Stimulated activated CD8-positive, alpha-beta memory T cell treated with anti-CD3 and anti-CD28 coated beads, Interleukin-4, amount 100 ng/mL, for 4 hours (primary cell): ENCODE data around the gene CCDC81.
"Not testable (repeated sequence)": the region's sequence is repeated elsewhere in the genome, so short reads cannot be mapped to it uniquely, and the experiment has no call there.

Experiments
- DNase-seq, 2 donors: peaks; one replicate each; pipeline ENCODE4 v3.0.0-alpha.2; 2020; ENCODE audit warnings: low read depth in 2 of 2, low spot score in 1 of 2

CCDC81 gene

GRCh38 chr11:86386746-86387145, 12.1 kb downstream of the CCDC81 start:
- no peak for DNase-seq

- no peak for DNase-seq
Observed at GRCh38 chr11:86388198-86388597, 13.5 kb downstream of the CCDC81 start.

- DNase-seq: no peak
Observed at GRCh38 chr11:86390487-86390886, 15.8 kb downstream of the CCDC81 start.

- DNase-seq: no peak
Observed at GRCh38 chr11:86395061-86395551, 20.4 kb downstream of the CCDC81 start.

DNA sequence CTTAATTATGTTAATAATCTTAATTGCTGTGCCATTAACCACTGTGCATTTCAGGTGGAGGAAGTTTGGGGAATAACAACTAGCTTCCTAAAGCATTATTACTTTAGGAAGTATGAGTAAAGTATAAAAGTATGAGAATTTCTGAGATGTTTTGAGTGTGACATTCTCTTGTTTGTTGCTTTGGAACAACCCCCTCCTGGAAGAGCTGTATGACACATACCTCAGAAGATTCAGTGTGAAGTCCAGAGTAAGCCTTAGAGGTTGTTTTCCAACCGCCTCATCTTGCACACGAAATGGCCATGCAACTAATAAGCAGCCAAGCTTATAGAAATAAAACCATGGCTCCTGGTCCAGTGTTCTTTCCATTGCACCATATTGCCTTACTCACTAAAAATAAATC, 21.7 kb downstream of the CCDC81 start:
- DNase-seq: no peak

DNA sequence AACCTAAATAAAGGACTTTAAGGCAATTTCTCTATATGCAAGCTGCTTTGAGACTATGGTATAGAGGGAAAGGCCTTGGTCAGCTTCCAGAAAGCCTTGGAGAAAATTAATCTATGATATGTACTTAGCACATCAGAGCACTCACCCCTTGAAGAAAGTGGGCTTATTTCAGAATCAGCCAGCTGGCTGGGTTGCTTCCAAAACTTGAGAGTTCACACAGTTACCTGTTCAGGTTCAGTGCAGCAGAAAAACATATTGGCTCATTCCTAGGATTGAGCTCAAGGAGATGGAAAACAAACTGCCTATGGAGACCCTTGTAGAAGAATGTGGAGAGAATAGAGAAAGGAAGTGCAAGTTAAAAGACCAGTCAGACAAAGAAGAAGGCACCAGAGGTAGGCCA, 22.7 kb downstream of the CCDC81 start:
- DNase-seq: no peak

DNA sequence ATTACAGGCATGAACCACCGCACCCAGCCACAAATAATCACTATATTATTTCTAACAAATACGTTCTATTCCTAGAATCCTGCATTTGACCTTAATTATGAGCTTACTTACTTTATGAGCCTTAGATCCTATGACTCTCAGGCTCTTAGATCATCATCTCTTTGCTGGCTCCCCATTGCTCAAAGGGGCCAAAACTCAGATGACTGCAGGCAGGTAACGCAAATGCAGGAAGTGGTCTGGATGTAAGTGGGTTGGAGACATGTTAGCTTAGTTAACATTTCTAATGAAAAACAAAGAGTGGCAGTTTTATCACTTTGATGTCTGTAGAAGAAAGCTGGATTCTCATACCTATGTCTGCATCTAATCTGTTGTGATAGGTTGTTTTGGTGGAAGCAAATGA, 23.4 kb downstream of the CCDC81 start:
- no peak for DNase-seq

DNA sequence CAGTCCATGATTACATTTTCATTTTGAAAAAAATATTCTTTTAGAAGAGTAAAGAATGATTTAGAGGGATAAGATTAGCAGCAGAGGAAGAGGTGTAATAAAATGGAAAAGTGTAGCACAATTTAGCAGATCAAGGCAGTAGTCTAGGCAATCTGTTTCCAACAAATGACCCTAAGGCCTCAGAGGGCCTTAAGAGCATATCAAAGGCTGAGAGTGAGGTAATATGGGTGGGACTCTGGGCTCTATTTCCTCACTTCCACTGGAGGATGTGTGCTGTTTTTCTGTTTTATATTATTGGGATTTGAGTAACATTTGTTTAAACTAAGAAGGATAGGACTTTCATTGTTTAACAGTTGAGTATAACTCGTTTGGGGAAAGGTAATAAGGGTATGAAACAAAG, 28.8 kb downstream of the CCDC81 start:
- DNase-seq: no peak

GRCh38 chr11:86408845-86409244, 34.2 kb downstream of the CCDC81 start:
- DNase-seq: no peak

DNA sequence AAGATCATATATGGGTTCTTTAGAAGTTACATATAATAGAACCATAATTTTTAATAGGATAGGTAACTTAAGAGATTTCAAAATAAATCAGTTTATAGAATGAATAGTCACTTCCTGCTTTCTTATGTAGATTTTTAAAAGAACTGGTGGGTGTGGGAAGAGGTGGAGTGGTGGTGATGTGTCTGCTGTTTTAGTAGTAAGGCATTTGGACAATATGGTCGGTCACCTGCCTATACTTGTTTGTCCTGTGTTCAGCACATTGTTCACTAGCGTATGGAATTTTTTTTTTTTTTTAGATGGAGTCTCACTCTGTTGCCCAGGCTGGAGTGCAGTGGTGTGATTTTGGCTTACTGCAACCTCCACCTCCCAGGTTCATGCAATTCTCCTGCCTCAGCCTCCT, 39.3 kb downstream of the CCDC81 start:
- DNase-seq: no peak

DNA sequence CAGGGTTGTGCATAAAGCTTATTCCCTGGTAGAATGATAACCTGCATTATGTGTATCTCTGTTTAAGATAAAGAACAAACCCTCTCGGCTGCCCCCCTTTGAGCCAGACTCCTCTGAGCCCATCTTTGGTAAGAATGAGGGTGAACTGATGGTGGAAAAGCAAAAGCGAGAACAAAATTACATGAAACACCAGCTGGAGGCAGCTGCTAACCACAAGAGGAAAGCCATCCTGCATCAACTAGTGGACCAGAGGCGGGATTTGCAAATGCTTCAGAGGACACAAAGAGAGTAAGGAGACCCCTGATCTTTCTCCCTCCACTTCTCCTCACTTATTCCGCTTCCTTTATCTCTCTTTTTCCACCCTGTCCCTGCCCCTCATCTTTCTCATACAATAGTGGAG, 40.3 kb downstream of the CCDC81 start:
- no peak for DNase-seq

GRCh38 chr11:86416494-86416893, 41.8 kb downstream of the CCDC81 start:
- no peak for DNase-seq

DNA sequence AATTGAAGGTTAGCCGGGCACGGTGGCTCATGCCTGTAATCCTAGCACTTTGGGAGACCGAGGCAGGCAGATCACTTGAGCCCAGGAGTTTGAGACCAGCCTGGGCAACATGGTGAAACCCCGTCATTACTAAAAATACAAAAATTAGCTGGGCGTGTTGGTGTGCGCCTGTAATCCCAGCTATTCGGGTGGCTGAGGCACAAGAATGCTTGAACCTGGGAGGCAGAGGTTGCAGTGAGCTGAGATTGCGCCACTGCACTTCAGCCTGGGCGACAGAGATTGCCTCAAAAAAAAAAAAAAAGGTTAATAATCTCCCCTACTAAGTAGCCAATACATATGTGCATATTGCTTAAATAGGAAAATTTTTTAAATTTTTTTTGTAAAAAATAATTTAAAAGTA, 42.3 kb downstream of the CCDC81 start:
- not testable (repeated sequence) for DNase-seq

GRCh38 chr11:86418106-86418505, 43.4 kb downstream of the CCDC81 start:
- no peak for DNase-seq

GRCh38 chr11:86418513-86418912, 43.8 kb downstream of the CCDC81 start:
- no peak for DNase-seq

DNA sequence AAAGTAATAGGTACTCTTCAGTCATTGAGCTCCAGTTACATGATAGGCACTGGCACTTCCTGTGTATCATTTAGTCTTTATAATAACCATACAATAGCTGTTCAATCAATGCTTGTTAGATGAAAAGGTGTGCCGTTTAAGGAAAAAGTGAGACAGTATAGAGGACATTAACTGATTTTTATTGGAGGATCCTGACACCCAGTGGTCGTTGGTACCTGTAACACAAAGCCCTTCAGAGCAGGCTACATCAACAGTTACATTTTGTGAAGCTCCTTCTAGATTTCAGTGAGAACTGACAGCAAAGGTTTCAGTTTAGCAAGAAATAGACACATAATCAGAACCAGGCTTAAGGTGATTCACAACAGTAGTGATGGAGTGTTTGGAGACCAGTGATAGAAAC, 44.2 kb downstream of the CCDC81 start:
- DNase-seq: no peak

GRCh38 chr11:86421946-86422345, 47.3 kb downstream of the CCDC81 start:
- no peak for DNase-seq

- DNase-seq: no peak
Observed at GRCh38 chr11:86422371-86422770, 47.7 kb downstream of the CCDC81 start.

GRCh38 chr11:86423488-86423887, 48.8 kb downstream of the CCDC81 start:
- DNase-seq: not testable (repeated sequence)

- no peak for DNase-seq
Observed at GRCh38 chr11:86427441-86427840, 52.8 kb downstream of the CCDC81 start.

DNA sequence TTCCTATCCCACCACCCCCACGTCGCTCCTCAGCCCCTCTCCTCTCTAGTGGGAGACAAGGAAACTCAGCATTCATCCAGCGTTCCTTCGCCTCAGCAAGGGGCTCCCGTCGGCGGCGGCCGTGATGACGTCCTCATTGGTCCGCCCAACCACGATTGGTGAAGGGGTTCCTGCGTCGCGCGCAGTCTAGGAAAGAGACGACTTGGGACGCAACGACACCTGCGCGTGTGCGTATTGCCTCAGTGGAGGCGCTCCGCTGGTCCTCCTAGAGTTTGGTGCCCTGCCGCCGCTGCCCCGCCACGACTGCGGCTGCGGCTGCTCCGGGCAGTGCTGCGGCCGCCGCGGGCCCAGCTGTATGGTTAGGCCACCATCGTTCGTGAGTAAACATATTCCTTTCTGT, 56.6 kb downstream of the CCDC81 start:
- no peak for DNase-seq

- DNase-seq: not testable (repeated sequence)
Observed at GRCh38 chr11:86433361-86434095, 58.8 kb downstream of the CCDC81 start.

DNA sequence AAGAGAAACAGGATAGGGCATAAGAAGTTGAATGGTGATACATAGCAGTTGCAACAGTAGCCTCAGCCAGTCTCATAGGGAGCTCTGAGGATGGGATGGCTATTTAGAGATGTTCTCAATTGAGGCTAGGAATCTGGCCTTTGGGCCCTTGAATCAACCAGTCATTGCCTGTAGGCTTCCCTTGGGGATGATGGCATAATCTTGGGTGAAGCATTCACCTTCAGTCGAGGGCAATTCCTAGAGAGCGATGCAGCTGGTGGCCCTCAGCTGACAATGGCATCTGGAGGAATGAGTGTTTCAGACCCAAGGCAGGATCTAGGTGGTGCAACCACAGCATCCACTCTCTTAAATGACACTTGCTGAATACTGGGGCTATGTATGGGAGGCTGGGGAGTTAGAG, 61.0 kb downstream of the CCDC81 start:
- no peak for DNase-seq
